ENCODE data around the gene MDH1B.

DNA sequence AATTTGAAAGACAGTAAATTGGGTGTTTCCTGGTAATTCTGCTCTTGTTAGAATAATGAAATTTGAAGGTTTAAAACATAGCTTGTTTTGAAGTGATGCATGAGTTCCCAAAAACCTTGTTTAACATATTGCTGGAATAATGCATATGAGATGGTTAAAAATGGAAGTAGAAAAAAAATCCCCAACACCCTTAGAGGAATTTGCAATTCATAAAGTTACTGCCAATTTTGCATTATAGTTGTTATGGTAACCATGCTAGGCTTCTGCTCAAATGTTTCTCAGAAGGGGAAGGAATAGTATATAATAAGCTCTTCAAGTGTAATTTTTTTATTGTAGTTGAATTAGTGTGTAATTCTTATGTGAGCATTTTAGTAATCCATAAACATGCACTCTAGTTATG lies 49.4 kb upstream of the MDH1B start:
- TF ChIP-seq, protein P1, sequence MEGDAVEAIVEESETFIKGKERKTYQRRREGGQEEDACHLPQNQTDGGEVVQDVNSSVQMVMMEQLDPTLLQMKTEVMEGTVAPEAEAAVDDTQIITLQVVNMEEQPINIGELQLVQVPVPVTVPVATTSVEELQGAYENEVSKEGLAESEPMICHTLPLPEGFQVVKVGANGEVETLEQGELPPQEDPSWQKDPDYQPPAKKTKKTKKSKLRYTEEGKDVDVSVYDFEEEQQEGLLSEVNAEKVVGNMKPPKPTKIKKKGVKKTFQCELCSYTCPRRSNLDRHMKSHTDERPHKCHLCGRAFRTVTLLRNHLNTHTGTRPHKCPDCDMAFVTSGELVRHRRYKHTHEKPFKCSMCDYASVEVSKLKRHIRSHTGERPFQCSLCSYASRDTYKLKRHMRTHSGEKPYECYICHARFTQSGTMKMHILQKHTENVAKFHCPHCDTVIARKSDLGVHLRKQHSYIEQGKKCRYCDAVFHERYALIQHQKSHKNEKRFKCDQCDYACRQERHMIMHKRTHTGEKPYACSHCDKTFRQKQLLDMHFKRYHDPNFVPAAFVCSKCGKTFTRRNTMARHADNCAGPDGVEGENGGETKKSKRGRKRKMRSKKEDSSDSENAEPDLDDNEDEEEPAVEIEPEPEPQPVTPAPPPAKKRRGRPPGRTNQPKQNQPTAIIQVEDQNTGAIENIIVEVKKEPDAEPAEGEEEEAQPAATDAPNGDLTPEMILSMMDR (conservative IDR thresholded peaks at IDR 0.05 in 1 of 2, IDR thresholded peaks at IDR 0.05 in 1 of 2; ENCODE audit: extremely low read depth in 1 of 2, insufficient read depth in 1 of 2, low read depth in 1 of 2, low read length in 2 of 2) = no peak
- TF ChIP-seq EZH2 (IDR thresholded peaks at IDR 0.05; ENCODE audit: borderline replicate concordance, low read length) = no peak
